ENCODE measurements around the gene USP54. TPM values are rescaled to one million over a fixed set of nuclear protein-coding genes. Genes with fewer than 3 reads are reported as not detected.

Gene USP54
- total and polyA plus RNA-seq, 12 donors, result 7.3 to 26.8 (median 14.8) TPM

DNA sequence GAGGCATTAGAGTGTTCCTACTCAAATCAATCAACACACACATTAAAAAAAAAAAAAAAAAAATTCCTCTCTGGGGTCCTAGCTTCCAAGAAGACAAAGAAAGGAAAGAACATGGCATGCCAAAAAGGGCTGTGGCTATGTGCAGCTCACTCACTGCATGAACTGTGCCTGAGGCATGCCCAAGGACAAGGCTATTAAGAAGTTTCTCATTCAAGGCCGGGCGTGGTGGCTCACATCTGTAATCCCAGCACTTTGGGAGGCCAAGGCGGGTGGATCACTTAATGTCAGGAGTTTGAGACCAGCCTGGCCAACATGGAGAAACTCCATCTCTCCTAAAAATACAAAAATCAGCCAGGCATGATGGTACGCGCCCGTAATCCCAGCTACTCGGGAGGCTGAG, 53.4 kb downstream of the USP54 start:
- Histone ChIP-seq H3K9me3 (replicated peaks in 1 of 3) (no peaks in the 10 kb centered on the region), H3K4me3 (no peak overlapping the region), H3K27ac (no peak overlapping the region), H3K36me3 (replicated peaks in 1 of 2) (no peaks in the 10 kb centered on the region), H3K4me1 (replicated peaks in 1 of 2) (no peaks in the 10 kb centered on the region), H3K27me3 (no peaks in the 10 kb centered on the region)
- no peak for TF ChIP-seq POLR2A (IDR thresholded peaks at IDR 0.05)
- TF ChIP-seq, protein P1, sequence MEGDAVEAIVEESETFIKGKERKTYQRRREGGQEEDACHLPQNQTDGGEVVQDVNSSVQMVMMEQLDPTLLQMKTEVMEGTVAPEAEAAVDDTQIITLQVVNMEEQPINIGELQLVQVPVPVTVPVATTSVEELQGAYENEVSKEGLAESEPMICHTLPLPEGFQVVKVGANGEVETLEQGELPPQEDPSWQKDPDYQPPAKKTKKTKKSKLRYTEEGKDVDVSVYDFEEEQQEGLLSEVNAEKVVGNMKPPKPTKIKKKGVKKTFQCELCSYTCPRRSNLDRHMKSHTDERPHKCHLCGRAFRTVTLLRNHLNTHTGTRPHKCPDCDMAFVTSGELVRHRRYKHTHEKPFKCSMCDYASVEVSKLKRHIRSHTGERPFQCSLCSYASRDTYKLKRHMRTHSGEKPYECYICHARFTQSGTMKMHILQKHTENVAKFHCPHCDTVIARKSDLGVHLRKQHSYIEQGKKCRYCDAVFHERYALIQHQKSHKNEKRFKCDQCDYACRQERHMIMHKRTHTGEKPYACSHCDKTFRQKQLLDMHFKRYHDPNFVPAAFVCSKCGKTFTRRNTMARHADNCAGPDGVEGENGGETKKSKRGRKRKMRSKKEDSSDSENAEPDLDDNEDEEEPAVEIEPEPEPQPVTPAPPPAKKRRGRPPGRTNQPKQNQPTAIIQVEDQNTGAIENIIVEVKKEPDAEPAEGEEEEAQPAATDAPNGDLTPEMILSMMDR (IDR thresholded peaks at IDR 0.05), result no peak
- DNase-seq, result peak in 5 of 7 donors; percentile 29 to 52 (median 31)
- 69 to 79% (median 74%) methylated on average over 7 of the region's 7 CpGs for WGBS, 4 donors
- intact Hi-C loops (cut with DNase I), result no loop called here

DNA sequence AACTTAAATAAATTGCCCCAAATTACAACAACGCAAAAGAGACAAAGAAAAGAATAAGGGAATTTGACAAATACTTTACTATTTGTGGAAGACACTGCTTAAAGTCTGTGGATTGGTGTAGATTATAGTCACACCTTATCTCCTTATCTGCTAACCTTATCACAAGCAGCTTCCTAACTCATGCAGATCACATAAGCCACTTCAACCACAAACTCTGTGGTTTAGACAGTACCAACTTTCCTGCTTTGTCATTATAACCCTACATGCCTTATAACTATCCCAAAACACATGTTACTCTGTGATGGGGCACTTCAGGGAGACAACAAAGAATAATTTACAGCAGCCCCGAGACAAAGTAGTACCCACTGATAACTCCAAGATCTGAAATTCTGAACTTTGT, 53.9 kb downstream of the USP54 start:
- Histone ChIP-seq H3K36me3 (replicated peaks in 1 of 2) (no peaks in the 10 kb centered on the region), H3K9me3 (replicated peaks in 1 of 3) (no peaks in the 10 kb centered on the region), H3K4me3 (no peak overlapping the region), H3K4me1 (replicated peaks in 1 of 2) (no peaks in the 10 kb centered on the region), H3K27me3 (no peaks in the 10 kb centered on the region), H3K27ac (no peak overlapping the region)
- TF ChIP-seq, protein P1 (IDR thresholded peaks at IDR 0.05), result no peak
- TF ChIP-seq POLR2A (IDR thresholded peaks at IDR 0.05), result no peak
- DNase-seq, result no peak
- 75 to 81% (median 77%) methylated on average over 2 of the region's 2 CpGs for WGBS, 4 donors
- intact Hi-C loops (cut with DNase I), result no loop called here

DNA sequence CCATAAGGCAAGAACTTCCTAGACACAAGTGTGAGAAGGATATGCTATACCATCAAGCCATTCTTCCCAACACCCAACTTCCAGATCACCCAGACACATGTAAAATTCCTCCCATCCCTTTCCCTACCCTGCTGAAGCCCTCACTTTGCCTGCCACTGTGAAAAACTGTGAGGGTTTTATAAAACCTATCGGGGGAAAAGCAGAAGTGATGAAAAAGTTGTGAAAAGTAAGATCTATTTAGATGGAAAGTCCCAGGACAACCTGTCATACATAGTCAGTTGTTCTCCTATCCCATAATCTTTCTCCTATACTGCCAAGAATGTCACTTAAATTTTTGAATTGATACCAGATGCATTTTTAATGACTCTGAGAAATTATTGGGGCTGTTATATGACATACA, 56.3 kb downstream of the USP54 start:
- Histone ChIP-seq H3K36me3 (replicated peaks in 1 of 2) (no peaks in the 10 kb centered on the region), H3K4me1 (replicated peaks in 1 of 2) (no peaks in the 10 kb centered on the region), H3K4me3 (no peak overlapping the region), H3K9me3 (replicated peaks in 1 of 3) (no peaks in the 10 kb centered on the region), H3K27me3 (no peaks in the 10 kb centered on the region), H3K27ac (no peak overlapping the region)
- WGBS, 4 donors, result 74 to 88% (median 82%) methylated on average over 1 of the region's 1 CpG
- TF ChIP-seq, protein P1 (IDR thresholded peaks at IDR 0.05), result no peak
- TF ChIP-seq POLR2A (IDR thresholded peaks at IDR 0.05), result no peak
- no peak for DNase-seq
- intact Hi-C loops (cut with DNase I), result loop anchor here in 1 of 2 donors (5.0 kb wide), 1 partner anchor 107 kb away; the partner anchor contains the start of gene MYOZ1

DNA sequence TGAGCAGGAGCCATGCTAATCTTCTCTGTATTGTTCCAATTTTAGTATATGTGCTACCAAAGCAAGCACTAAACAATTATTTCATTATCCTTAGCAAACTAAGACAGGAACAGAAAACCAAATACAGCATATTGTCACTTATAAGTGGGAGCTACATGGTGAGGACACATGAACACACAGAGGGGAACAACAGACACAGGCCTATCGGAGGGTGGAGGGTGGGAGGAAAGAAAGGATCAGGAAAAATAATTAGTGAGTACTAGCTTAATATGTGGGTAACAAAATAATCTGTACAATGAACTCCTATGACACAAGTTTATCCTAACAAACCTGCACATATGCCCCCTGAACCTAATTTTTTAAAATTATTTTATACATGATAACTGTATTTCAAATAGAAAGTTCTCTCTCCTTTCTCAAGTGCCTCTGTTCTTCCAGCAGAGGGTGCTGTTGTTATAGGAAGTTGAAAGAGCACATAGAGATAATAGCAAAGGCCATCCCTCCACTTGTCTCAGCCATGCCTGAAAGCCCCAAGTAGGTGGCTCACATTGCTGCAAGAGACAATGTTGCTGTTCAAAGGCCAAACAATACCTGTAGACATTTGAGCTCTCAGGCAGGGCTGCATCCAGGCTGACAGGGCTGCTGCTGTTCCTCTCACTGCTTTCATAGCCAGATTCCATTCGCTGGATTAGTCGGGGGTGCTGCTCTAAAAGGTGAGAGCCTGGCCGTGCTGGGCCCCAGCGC, 61.9 kb downstream of the USP54 start:
- TF ChIP-seq, protein P1 (IDR thresholded peaks at IDR 0.05), result peak; percentile 85 to 91 (median 86)
- TF ChIP-seq POLR2A (IDR thresholded peaks at IDR 0.05), result no peak
- H3K4me3 ChIP-seq, result no peak overlapping the region
- H3K4me1 ChIP-seq (replicated peaks in 1 of 2), result no peaks in the 10 kb centered on the region
- intact Hi-C loops (cut with DNase I), result loop anchor here in 1 of 2 donors (2.0 kb wide), 1 partner anchor 116 kb away; no protein-coding TSS in a partner anchor
- H3K36me3 ChIP-seq (replicated peaks in 1 of 2), result no peaks in the 10 kb centered on the region
- WGBS, 4 donors, result 96 to 99% (median 98%) methylated on average over 3 to 5 of the region's 5 CpGs
- H3K9me3 ChIP-seq (replicated peaks in 1 of 3), result no peaks in the 10 kb centered on the region
- no peaks in the 10 kb centered on the region for H3K27me3 ChIP-seq
- DNase-seq, result peak; percentile 43 to 74 (median 66)
- H3K27ac ChIP-seq, result no peak overlapping the region
